ES-I3 (cell line): ENCODE measurements around the gene ZNF618.

Source experiments
- H3K36me3 ChIP-seq: 2 replicates; pipeline ENCODE4 v1.6.1; 2013; ENCODE audit warnings: mild to moderate bottlenecking, low read length, control low read depth, moderate library complexity; ENCODE audit not compliant: insufficient read depth
- H3K4me1 ChIP-seq: 2 replicates; pipeline ENCODE4 v1.6.1; 2013; ENCODE audit warnings: mild to moderate bottlenecking, control low read depth, low read length; ENCODE audit not compliant: insufficient read depth
- H3K9ac ChIP-seq: 2 replicates; pipeline ENCODE4 v1.6.1; 2013; ENCODE audit warnings: low read depth, mild to moderate bottlenecking, low read length, moderate library complexity
- H3K9me3 ChIP-seq: 2 replicates; pipeline ENCODE4 v1.6.1; 2013; ENCODE audit warnings: mild to moderate bottlenecking, low read length, moderate library complexity; ENCODE audit not compliant: control insufficient read depth, insufficient read depth

Gene ZNF618

GRCh38 chr9:114055061-114055460 lies 179.0 kb downstream of the ZNF618 start:
- Histone ChIP-seq H3K4me1 (no peaks in the 10 kb centered on the region), H3K36me3 (0 out of 2 replicates have a peak, but pooled peaks cover 1% of the 10 kb centered on the region), H3K9ac (no peak overlapping the region), H3K9me3 (no peaks in the 10 kb centered on the region)

- H3K9ac ChIP-seq: no peak overlapping the region
- H3K4me1 ChIP-seq: no peaks in the 10 kb centered on the region
- H3K9me3 ChIP-seq: no peaks in the 10 kb centered on the region
- H3K36me3 ChIP-seq: no peaks in the 10 kb centered on the region
These were observed 179.8 kb downstream of the ZNF618 start for GRCh38 chr9:114055894-114056293.

- H3K9ac ChIP-seq: no peak overlapping the region
- H3K4me1 ChIP-seq: no peaks in the 10 kb centered on the region
- H3K36me3 ChIP-seq: no peaks in the 10 kb centered on the region
- no peaks in the 10 kb centered on the region for H3K9me3 ChIP-seq
These were observed 180.4 kb downstream of the ZNF618 start for GRCh38 chr9:114056527-114056926.

GRCh38 chr9:114057161-114057885 lies 181.2 kb downstream of the ZNF618 start:
- Histone ChIP-seq H3K36me3 (no peaks in the 10 kb centered on the region), H3K9me3 (no peaks in the 10 kb centered on the region), H3K4me1 (no peaks in the 10 kb centered on the region), H3K9ac (no peak overlapping the region)

- H3K36me3 ChIP-seq: no peaks in the 10 kb centered on the region
- no peaks in the 10 kb centered on the region for H3K9me3 ChIP-seq
- no peak overlapping the region for H3K9ac ChIP-seq
- no peaks in the 10 kb centered on the region for H3K4me1 ChIP-seq
These were observed 182.6 kb downstream of the ZNF618 start for GRCh38 chr9:114058688-114059046.

GRCh38 chr9:114059047-114059803 lies 183.1 kb downstream of the ZNF618 start:
- Histone ChIP-seq H3K9me3 (no peaks in the 10 kb centered on the region), H3K4me1 (no peaks in the 10 kb centered on the region), H3K9ac (no peak overlapping the region), H3K36me3 (no peaks in the 10 kb centered on the region)

GRCh38 chr9:114060070-114060469 lies 184.0 kb downstream of the ZNF618 start:
- H3K36me3 ChIP-seq: no peaks in the 10 kb centered on the region
- no peaks in the 10 kb centered on the region for H3K9me3 ChIP-seq
- H3K4me1 ChIP-seq: no peaks in the 10 kb centered on the region
- H3K9ac ChIP-seq: no peak overlapping the region

GRCh38 chr9:114060711-114061110 lies 184.6 kb downstream of the ZNF618 start:
- no peaks in the 10 kb centered on the region for H3K36me3 ChIP-seq
- H3K4me1 ChIP-seq: no peaks in the 10 kb centered on the region
- H3K9ac ChIP-seq: no peak overlapping the region
- no peaks in the 10 kb centered on the region for H3K9me3 ChIP-seq

- Histone ChIP-seq H3K9me3 (no peaks in the 10 kb centered on the region), H3K36me3 (no peaks in the 10 kb centered on the region), H3K4me1 (no peaks in the 10 kb centered on the region), H3K9ac (no peak overlapping the region)
These were observed 185.2 kb downstream of the ZNF618 start for GRCh38 chr9:114061292-114061691.

GRCh38 chr9:114061830-114062474 lies 185.8 kb downstream of the ZNF618 start:
- no peaks in the 10 kb centered on the region for H3K36me3 ChIP-seq

GRCh38 chr9:114065304-114065703 lies 189.2 kb downstream of the ZNF618 start:
- Histone ChIP-seq H3K4me1 (no peaks in the 10 kb centered on the region), H3K9ac (no peak overlapping the region), H3K36me3 (no peaks in the 10 kb centered on the region), H3K9me3 (no peaks in the 10 kb centered on the region)

More at GRCh38 chr9:114061830-114062474, 185.8 kb downstream of the ZNF618 start:
- no peaks in the 10 kb centered on the region for H3K4me1 ChIP-seq
- H3K9ac ChIP-seq: no peak overlapping the region
- H3K9me3 ChIP-seq: no peaks in the 10 kb centered on the region

- Histone ChIP-seq H3K9me3 (no peaks in the 10 kb centered on the region), H3K4me1 (no peaks in the 10 kb centered on the region), H3K9ac (no peak overlapping the region), H3K36me3 (no peaks in the 10 kb centered on the region)
These were observed 193.5 kb downstream of the ZNF618 start for GRCh38 chr9:114069476-114070187.

- Histone ChIP-seq H3K9ac (no peak overlapping the region), H3K36me3 (no peaks in the 10 kb centered on the region), H3K9me3 (no peaks in the 10 kb centered on the region), H3K4me1 (no peaks in the 10 kb centered on the region)
These were observed 194.3 kb downstream of the ZNF618 start for GRCh38 chr9:114070188-114071103.
